Measurements from ENCODE around the gene RPL28. TPM values are rescaled to one million over a fixed set of nuclear protein-coding genes. Genes with fewer than 3 reads are reported as not detected.
"Not testable (repeated sequence)": the region's sequence is repeated elsewhere in the genome, so short reads cannot be mapped to it uniquely, and the experiment has no call there.

The RPL28 gene
- total RNA-seq, 1 donor from 2014 or later: 1,017 TPM

GRCh38 chr19:55419103-55419502, 33.4 kb downstream of the RPL28 start:
- H3K4me3 Mint-ChIP-seq: no peak overlapping the region
- no peak overlapping the region for H3K27ac ChIP-seq
- no peak for DNase-seq (ENCODE audit: low spot score)

DNA sequence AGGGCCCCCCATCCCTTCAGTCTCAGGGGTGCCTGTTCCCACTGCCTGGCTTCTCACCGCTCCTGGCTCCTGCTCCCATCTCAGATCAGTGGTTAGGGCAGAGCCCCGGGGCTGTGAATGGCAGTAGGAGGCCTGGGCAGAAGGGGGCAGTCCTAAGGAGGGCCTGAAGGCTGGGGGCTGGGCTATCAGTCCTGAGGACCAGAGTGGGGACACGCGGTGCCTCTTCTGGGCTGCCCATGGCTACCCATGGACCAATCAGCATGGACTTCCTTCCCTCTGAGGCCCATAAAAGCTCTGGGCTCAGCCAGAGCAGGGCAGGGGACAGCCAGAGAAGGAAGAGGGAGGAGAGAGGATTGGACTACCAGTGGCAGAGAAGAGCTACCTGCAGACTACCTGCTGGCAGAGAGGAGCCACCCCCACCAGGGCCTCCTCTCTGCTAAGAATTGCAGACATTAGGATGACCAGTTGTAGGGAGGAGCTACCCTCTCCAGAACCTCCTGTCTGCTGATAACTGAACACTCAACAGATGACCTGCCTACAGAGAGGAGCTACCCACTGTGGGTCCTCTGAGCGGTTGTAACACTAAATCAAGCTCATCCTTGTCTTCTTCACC, 34.0 kb downstream of the RPL28 start:
- no peaks in the 10 kb centered on the region for H3K9me3 Mint-ChIP-seq
- no peak overlapping the region for H3K4me2 ChIP-seq
- H4K20me1 ChIP-seq (ENCODE audit: low read depth): no peaks in the 10 kb centered on the region
- no peaks in the 10 kb centered on the region for H3F3A ChIP-seq (ENCODE audit: low read depth)
- H2AFZ ChIP-seq (replicated peaks): no peak overlapping the region
- H3K4me3 Mint-ChIP-seq: no peak overlapping the region
- no peak for DNase-seq (ENCODE audit: low spot score)
- H3K27ac ChIP-seq: no peak overlapping the region
- no peaks in the 10 kb centered on the region for H3K9me3 ChIP-seq (ENCODE audit: low read depth)
- no peak overlapping the region for H3K9ac ChIP-seq
- H3K27me3 Mint-ChIP-seq (ENCODE audit: insufficient read depth, low read depth): peaks cover 15% of the 10 kb centered on the region
- H3K27ac Mint-ChIP-seq: no peak overlapping the region
- no peaks in the 10 kb centered on the region for H3K4me1 ChIP-seq
- no peaks in the 10 kb centered on the region for H3K79me2 ChIP-seq (ENCODE audit: low read depth)
- H3K4me1 Mint-ChIP-seq: peaks cover 5% of the 10 kb centered on the region
- no peaks in the 10 kb centered on the region for H3K36me3 ChIP-seq
- H3K27me3 ChIP-seq: peaks cover 19% of the 10 kb centered on the region
- no peaks in the 10 kb centered on the region for H3K36me3 Mint-ChIP-seq
- no peak overlapping the region for H3K4me3 ChIP-seq
- TF ChIP-seq, protein P1, sequence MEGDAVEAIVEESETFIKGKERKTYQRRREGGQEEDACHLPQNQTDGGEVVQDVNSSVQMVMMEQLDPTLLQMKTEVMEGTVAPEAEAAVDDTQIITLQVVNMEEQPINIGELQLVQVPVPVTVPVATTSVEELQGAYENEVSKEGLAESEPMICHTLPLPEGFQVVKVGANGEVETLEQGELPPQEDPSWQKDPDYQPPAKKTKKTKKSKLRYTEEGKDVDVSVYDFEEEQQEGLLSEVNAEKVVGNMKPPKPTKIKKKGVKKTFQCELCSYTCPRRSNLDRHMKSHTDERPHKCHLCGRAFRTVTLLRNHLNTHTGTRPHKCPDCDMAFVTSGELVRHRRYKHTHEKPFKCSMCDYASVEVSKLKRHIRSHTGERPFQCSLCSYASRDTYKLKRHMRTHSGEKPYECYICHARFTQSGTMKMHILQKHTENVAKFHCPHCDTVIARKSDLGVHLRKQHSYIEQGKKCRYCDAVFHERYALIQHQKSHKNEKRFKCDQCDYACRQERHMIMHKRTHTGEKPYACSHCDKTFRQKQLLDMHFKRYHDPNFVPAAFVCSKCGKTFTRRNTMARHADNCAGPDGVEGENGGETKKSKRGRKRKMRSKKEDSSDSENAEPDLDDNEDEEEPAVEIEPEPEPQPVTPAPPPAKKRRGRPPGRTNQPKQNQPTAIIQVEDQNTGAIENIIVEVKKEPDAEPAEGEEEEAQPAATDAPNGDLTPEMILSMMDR (IDR thresholded peaks at IDR 0.05): no peak
- TF ChIP-seq EZH2 (IDR thresholded peaks at IDR 0.05) (no peak), EZH2phosphoT487 (IDR thresholded peaks at IDR 0.05) (no peak)

More at GRCh38 chr19:55419103-55419502, 33.4 kb downstream of the RPL28 start:
- peaks cover 5% of the 10 kb centered on the region for H3K4me1 Mint-ChIP-seq
- peaks cover 17% of the 10 kb centered on the region for H3K27me3 Mint-ChIP-seq (ENCODE audit: insufficient read depth, low read depth)
- H4K20me1 ChIP-seq (ENCODE audit: low read depth): no peaks in the 10 kb centered on the region
- no peaks in the 10 kb centered on the region for H3K36me3 ChIP-seq
- no peak overlapping the region for H3K4me2 ChIP-seq
- H3K4me1 ChIP-seq: no peaks in the 10 kb centered on the region
- H3K9ac ChIP-seq: no peak overlapping the region
- H3K9me3 Mint-ChIP-seq: no peaks in the 10 kb centered on the region
- no peak for TF ChIP-seq EZH2phosphoT487 (IDR thresholded peaks at IDR 0.05)
- TF ChIP-seq EZH2 (IDR thresholded peaks at IDR 0.05): no peak
- TF ChIP-seq, protein P1 (IDR thresholded peaks at IDR 0.05): no peak
- H3K36me3 Mint-ChIP-seq: no peaks in the 10 kb centered on the region
- H2AFZ ChIP-seq (replicated peaks): no peak overlapping the region
- no peaks in the 10 kb centered on the region for H3K9me3 ChIP-seq (ENCODE audit: low read depth)
- no peak overlapping the region for H3K4me3 ChIP-seq
- no peaks in the 10 kb centered on the region for H3K79me2 ChIP-seq (ENCODE audit: low read depth)
- H3K27ac Mint-ChIP-seq: no peak overlapping the region
- peaks cover 19% of the 10 kb centered on the region for H3K27me3 ChIP-seq
- H3F3A ChIP-seq (ENCODE audit: low read depth): no peaks in the 10 kb centered on the region

GRCh38 chr19:55421281-55421680, 35.5 kb downstream of the RPL28 start:
- not testable (repeated sequence) for H3K36me3 Mint-ChIP-seq; H3K27ac Mint-ChIP-seq; H3K36me3 ChIP-seq; H3K9me3 ChIP-seq (ENCODE audit: low read depth); H3K27ac ChIP-seq; H3K9ac ChIP-seq; H3K4me1 ChIP-seq; DNase-seq (ENCODE audit: low spot score); H3K4me1 Mint-ChIP-seq; H3K4me3 ChIP-seq; H3K9me3 Mint-ChIP-seq; H3F3A ChIP-seq (ENCODE audit: low read depth); H3K4me3 Mint-ChIP-seq; H4K20me1 ChIP-seq (ENCODE audit: low read depth); H3K79me2 ChIP-seq (ENCODE audit: low read depth); H3K4me2 ChIP-seq; H2AFZ ChIP-seq (replicated peaks)
- H3K27me3 ChIP-seq: peaks cover 22% of the 10 kb centered on the region
- H3K27me3 Mint-ChIP-seq (ENCODE audit: insufficient read depth, low read depth): peaks cover 16% of the 10 kb centered on the region

DNA sequence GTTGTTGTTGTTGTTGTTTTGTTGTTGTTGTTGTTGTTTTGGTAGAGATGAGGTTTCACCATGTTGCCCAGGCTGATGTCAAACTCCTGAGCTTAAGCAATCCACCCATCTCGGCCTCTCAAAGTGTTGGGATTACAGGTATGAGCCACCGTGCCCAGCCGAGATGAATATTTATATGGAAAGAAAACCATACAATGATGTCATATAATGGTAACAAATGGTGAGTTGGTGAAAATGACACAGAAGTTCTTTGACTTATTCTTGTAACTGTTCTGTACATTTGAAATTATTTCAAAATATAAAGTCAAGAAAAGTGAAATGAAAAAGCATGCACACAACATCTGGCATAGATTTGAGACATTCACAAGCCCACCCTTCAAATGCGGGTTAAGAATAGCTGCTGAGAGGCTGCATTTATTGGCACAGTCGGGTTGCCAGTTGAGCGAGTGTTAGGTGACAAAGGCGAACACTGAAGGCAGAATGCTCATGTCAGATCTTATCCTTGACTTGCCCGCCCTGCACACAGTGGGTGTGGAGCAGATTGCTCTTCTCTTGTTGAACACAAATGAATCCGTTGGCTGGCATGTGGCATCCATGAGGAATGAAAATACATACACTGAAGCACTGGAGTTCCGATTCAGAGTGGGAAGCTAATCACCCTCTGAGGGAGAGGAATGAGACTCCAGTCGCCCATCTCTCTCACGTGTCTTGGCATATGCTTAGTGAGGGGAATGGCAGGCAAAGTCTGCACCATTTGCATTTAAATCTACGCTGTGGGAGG, 37.7 kb downstream of the RPL28 start:
- Mint-ChIP-seq H3K36me3 (no peaks in the 10 kb centered on the region), H3K9me3 (no peaks in the 10 kb centered on the region), H3K27ac (no peak overlapping the region), H3K4me3 (no peak overlapping the region), H3K27me3 (ENCODE audit: insufficient read depth, low read depth) (peaks cover 12% of the 10 kb centered on the region), H3K4me1 (no peaks in the 10 kb centered on the region)
- Histone ChIP-seq H4K20me1 (ENCODE audit: low read depth) (no peaks in the 10 kb centered on the region), H3F3A (ENCODE audit: low read depth) (no peaks in the 10 kb centered on the region), H3K9me3 (ENCODE audit: low read depth) (no peaks in the 10 kb centered on the region), H3K4me1 (no peaks in the 10 kb centered on the region), H3K4me2 (no peak overlapping the region), H3K27me3 (peaks cover 21% of the 10 kb centered on the region), H3K36me3 (no peaks in the 10 kb centered on the region), H3K9ac (no peak overlapping the region), H3K27ac (no peak overlapping the region), H2AFZ (replicated peaks) (no peak overlapping the region), H3K4me3 (no peak overlapping the region), H3K79me2 (ENCODE audit: low read depth) (no peaks in the 10 kb centered on the region)
- DNase-seq (ENCODE audit: low spot score): no peak
- TF ChIP-seq, protein P1 (IDR thresholded peaks at IDR 0.05): no peak
- TF ChIP-seq EZH2 (IDR thresholded peaks at IDR 0.05) (no peak), EZH2phosphoT487 (IDR thresholded peaks at IDR 0.05) (no peak)
